Kidney (tissue), 14 donors: ENCODE measurements around the gene MYO5B. TPM values are rescaled to one million over a fixed set of nuclear protein-coding genes. Genes with fewer than 3 reads are reported as not detected.
A peak's percentile ranks its signal among the peaks of the same experiment; 100 is the strongest.

Source experiments
- DNase-seq, 5 donors: peaks; one replicate each; pipeline ENCODE4 v3.0.0-alpha.2; 2013 to 2020
- FAIRE-seq: peaks from 2 replicates; lab custom pipeline; 2012; peaks lifted over from hg19 to GRCh38; lab: Jason Lieb, UNC
- H3K27ac ChIP-seq, 2 donors: one replicate each; pipeline ENCODE4 v1.7.0; 2013; ENCODE audit warnings: low read depth in 2 of 2, low read length in 2 of 2, inconsistent platforms in 1 of 2
- H3K27me3 ChIP-seq: one replicate; pipeline ENCODE4 v1.7.1; 2013; ENCODE audit warnings: low read length, inconsistent platforms; ENCODE audit not compliant: control insufficient read depth, insufficient read depth
- H3K36me3 ChIP-seq, 3 donors: one replicate each; pipeline versions ENCODE4 v1.7.0 to v1.7.1; 2013; ENCODE audit warnings: low read length in 3 of 3, control low read depth in 1 of 3, inconsistent platforms in 1 of 3; ENCODE audit not compliant: insufficient read depth in 3 of 3, control insufficient read depth in 2 of 3
- H3K4me1 ChIP-seq, 3 donors: one replicate each; pipeline versions ENCODE4 v1.7.0 to v1.7.1; 2013; ENCODE audit warnings: low read length in 3 of 3, inconsistent platforms in 1 of 3, low read depth in 1 of 3; ENCODE audit not compliant: control insufficient read depth in 2 of 3, insufficient read depth in 2 of 3
- H3K4me3 ChIP-seq, 3 donors: one replicate each; pipeline versions ENCODE4 v1.7.0 to v1.8.1; 2013; ENCODE audit warnings: low read length in 3 of 3, control low read depth in 1 of 3, inconsistent platforms in 1 of 3
- H3K9ac ChIP-seq, 3 donors: one replicate each; pipeline versions ENCODE4 v1.7.0 to v1.7.1; 2013; ENCODE audit warnings: low read length in 3 of 3, control low read depth in 1 of 3, inconsistent platforms in 1 of 3
- H3K9me3 ChIP-seq, 3 donors: one replicate each; pipeline versions ENCODE4 v1.7.0 to v1.7.1; 2013; ENCODE audit warnings: low read length in 3 of 3, control low read depth in 1 of 3, inconsistent platforms in 1 of 3; ENCODE audit not compliant: control insufficient read depth in 2 of 3, insufficient read depth in 1 of 3
- intact Hi-C: fragments of 100-400 bp; cut with DNase I; formaldehyde crosslinking; loops from one replicate; pipeline ENCODE4 v1.11.1; 2022
- polyA plus RNA-seq: library from polyadenylated mRNA; stranded (reverse); fragments of 350-450 nt; fragmentation: Illumina TruSeq; extraction: RNeasy Lipid Tissue Mini Kit (QIAGEN cat#74804); gene quantifications from one replicate; pipeline ENCODE4 v1.2.3, GENCODE V29; 2014; ENCODE audit warnings: low read depth, low replicate concordance; ENCODE audit not compliant: insufficient read depth
- total RNA-seq: library from RNA; stranded (reverse); fragmentation: NEBNext Ultra II Directional; extraction: Animal tissue kit (Norgen Biotek cat#: 25700); gene quantifications from one replicate; pipeline ENCODE4 v1.2.1, GENCODE V29; 2021
- TF ChIP-seq, protein P1 (sequence below): IDR thresholded peaks from 3 replicates; pipeline ENCODE4 v1.5.1; 2012; ENCODE audit warnings: mild to moderate bottlenecking, moderate library complexity, borderline replicate concordance; ENCODE audit not compliant: insufficient read depth; ENCODE audit errors: extremely low read depth
- donor health status: control.
- donor health status: control.
- donor health status: control.
- donor health status: control.
- donor health status: control.
- donor health status: DM: yes; HTN: yes; CAD: no.
- donor health status: Normal renal cell carcinoma (clear cell type).

Gene MYO5B
- total and polyA plus RNA-seq, 2 donors from 2014 or later = 17.8 to 43.8 TPM

GRCh38 chr18:49949951-49950395 is 245.0 kb downstream of the MYO5B start:
- FAIRE-seq (no peak), DNase-seq (no peak)
- no peaks in the 10 kb centered on the region for H3K9me3 ChIP-seq
- H3K27me3 ChIP-seq = no peaks in the 10 kb centered on the region
- H3K4me3 ChIP-seq = no peak overlapping the region
- H3K27ac ChIP-seq = no peak overlapping the region
- no peak overlapping the region for H3K9ac ChIP-seq
- H3K4me1 ChIP-seq = no peaks in the 10 kb centered on the region
- TF ChIP-seq, protein P1, sequence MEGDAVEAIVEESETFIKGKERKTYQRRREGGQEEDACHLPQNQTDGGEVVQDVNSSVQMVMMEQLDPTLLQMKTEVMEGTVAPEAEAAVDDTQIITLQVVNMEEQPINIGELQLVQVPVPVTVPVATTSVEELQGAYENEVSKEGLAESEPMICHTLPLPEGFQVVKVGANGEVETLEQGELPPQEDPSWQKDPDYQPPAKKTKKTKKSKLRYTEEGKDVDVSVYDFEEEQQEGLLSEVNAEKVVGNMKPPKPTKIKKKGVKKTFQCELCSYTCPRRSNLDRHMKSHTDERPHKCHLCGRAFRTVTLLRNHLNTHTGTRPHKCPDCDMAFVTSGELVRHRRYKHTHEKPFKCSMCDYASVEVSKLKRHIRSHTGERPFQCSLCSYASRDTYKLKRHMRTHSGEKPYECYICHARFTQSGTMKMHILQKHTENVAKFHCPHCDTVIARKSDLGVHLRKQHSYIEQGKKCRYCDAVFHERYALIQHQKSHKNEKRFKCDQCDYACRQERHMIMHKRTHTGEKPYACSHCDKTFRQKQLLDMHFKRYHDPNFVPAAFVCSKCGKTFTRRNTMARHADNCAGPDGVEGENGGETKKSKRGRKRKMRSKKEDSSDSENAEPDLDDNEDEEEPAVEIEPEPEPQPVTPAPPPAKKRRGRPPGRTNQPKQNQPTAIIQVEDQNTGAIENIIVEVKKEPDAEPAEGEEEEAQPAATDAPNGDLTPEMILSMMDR = no peak
- peaks cover 0 to 4% (median 0%) of the 10 kb centered on the region in 3 donors for H3K36me3 ChIP-seq
- intact Hi-C loops = no loop called here

GRCh38 chr18:49948975-49949374 is 246.0 kb downstream of the MYO5B start:
- Histone ChIP-seq H3K4me1 (no peaks in the 10 kb centered on the region), H3K36me3 (peaks cover 0 to 4% (median 0%) of the 10 kb centered on the region in 3 donors), H3K4me3 (no peak overlapping the region), H3K9ac (no peak overlapping the region), H3K27ac (no peak overlapping the region), H3K9me3 (no peaks in the 10 kb centered on the region), H3K27me3 (no peaks in the 10 kb centered on the region)
- FAIRE-seq = no peak
- TF ChIP-seq, protein P1 = no peak
- DNase-seq = no peak
- intact Hi-C loops = no loop called here

GRCh38 chr18:49944663-49945062 is 250.3 kb downstream of the MYO5B start:
- intact Hi-C loops = no loop called here
- no peak for FAIRE-seq
- H3K27ac ChIP-seq = no peak overlapping the region
- DNase-seq = peak in 4 of 5 donors; percentile 51 to 62 (median 53)
- H3K9ac ChIP-seq = no peak overlapping the region
- TF ChIP-seq, protein P1 = peak; percentile 19
- H3K9me3 ChIP-seq = no peaks in the 10 kb centered on the region
- H3K36me3 ChIP-seq = no peaks in the 10 kb centered on the region
- no peak overlapping the region for H3K4me3 ChIP-seq
- H3K27me3 ChIP-seq = no peaks in the 10 kb centered on the region
- no peaks in the 10 kb centered on the region for H3K4me1 ChIP-seq

DNA sequence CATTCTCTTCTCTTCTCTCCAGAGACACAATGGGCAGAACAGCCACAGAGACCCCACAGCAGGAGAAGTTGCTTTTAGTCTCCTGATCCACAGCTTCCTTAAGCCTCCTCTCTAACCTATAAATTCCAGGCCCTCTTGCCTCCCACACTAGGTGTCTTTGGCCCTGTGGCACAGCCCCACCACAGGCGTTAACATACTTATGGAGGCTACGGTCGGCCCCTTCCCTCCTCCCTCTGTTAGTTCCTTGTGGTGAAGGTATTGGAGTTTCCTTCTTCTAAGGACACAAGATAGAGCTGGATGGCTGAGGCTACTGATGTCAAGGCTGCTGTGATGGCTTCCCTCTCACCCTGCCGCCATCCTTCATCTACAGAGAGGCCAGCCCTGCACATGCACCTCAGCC is 258.1 kb downstream of the MYO5B start:
- Histone ChIP-seq H3K27me3 (no peaks in the 10 kb centered on the region), H3K36me3 (peaks cover 0 to 5% (median 2%) of the 10 kb centered on the region in 3 donors), H3K9me3 (no peaks in the 10 kb centered on the region), H3K4me1 (no peaks in the 10 kb centered on the region), H3K27ac (no peak overlapping the region), H3K9ac (no peak overlapping the region), H3K4me3 (no peak overlapping the region)
- FAIRE-seq (no peak), DNase-seq (no peak)
- intact Hi-C loops = no loop called here
- TF ChIP-seq, protein P1 = no peak
